ENCODE measurements around the gene B4GALT1. TPM values are rescaled to one million over a fixed set of nuclear protein-coding genes. Genes with fewer than 3 reads are reported as not detected.

Gene B4GALT1
- total and polyA plus RNA-seq, 2 donors (not counting 3 experiments of a cell fraction or from before 2014, with no cell fraction given), result 61.4 to 66.5 TPM

- no peaks in the 10 kb centered on the region for H3K9me1 ChIP-seq (replicated peaks; ENCODE audit: control insufficient read depth, extremely low read depth, insufficient read depth, low read length)
- no peak overlapping the region for H3K9ac ChIP-seq (replicated peaks; ENCODE audit: extremely low read depth, insufficient read depth, low read length)
- DNase-seq (ENCODE audit: low read depth, low spot score) (no peak), FAIRE-seq (no peak)
- no peak overlapping the region for H3K27ac ChIP-seq (ENCODE audit: insufficient read depth, low read depth, low read length)
- no peaks in the 10 kb centered on the region for H3K4me1 ChIP-seq (ENCODE audit: control insufficient read depth, extremely low read depth, insufficient read depth, low read length)
- CTCF ChIA-PET, result interaction anchor here (1.0 to 1.7 kb wide), 3 partner anchors 30 to 111 kb away, joined by 3 to 4 read pairs (median 3); partner anchors contain the start of gene SMU1
- POLR2A ChIA-PET, result no interaction called here
- BruUV-seq (replicated peaks), result no TSS peak
- H2AFZ ChIP-seq (ENCODE audit: low read depth, low read length), result no peak overlapping the region
- no peaks in the 10 kb centered on the region for H3K79me2 ChIP-seq (ENCODE audit: control insufficient read depth, insufficient read depth, low read length)
- no peaks in the 10 kb centered on the region for H3K9me3 ChIP-seq (replicated peaks; ENCODE audit: control insufficient read depth, insufficient read depth, low read length)
- H3K27me3 ChIP-seq (ENCODE audit: control insufficient read depth in 2 of 2, insufficient read depth in 2 of 2, low read length in 2 of 2), result peaks cover 9 to 16% of the 10 kb centered on the region in 2 experiments
- H3K4me3 ChIP-seq (replicated peaks in 1 of 3; ENCODE audit: insufficient read depth in 1 of 3, low read depth in 1 of 3, low read length in 3 of 3), result no peak overlapping the region
- dilution Hi-C loops (cut with MboI; ENCODE audit: extremely low pct_ligation_motif_present, low sequenced_read_pairs), result no loop called here
- TF ChIP-seq JUN (IDR thresholded peaks at IDR 0.05; ENCODE audit: borderline replicate concordance, insufficient read depth, insufficient read length, low read depth), result no peak
- no peak for TF ChIP-seq EZH2 (IDR thresholded peaks at IDR 0.05; ENCODE audit: borderline replicate concordance, low read depth, low read length, severe bottlenecking)
- H3K36me3 ChIP-seq (ENCODE audit: control insufficient read depth in 2 of 2, extremely low read depth in 1 of 2, insufficient read depth in 2 of 2, low read length in 2 of 2), result no peaks in the 10 kb centered on the region
- intact Hi-C loops (cut with micrococcal nuclease), result no loop called here
- H4K20me1 ChIP-seq (replicated peaks; ENCODE audit: control insufficient read depth, extremely low read depth, insufficient read depth, low read length), result no peaks in the 10 kb centered on the region
- H3K4me2 ChIP-seq (ENCODE audit: insufficient read depth, low read length), result no peak overlapping the region
Measured at GRCh38 chr9:33187519-33188218, 20.5 kb upstream of the B4GALT1 start.

- FAIRE-seq, result no peak
- Histone ChIP-seq H4K20me1 (replicated peaks; ENCODE audit: control insufficient read depth, extremely low read depth, insufficient read depth, low read length) (no peaks in the 10 kb centered on the region), H3K9me3 (replicated peaks; ENCODE audit: control insufficient read depth, insufficient read depth, low read length) (no peaks in the 10 kb centered on the region), H3K9me1 (replicated peaks; ENCODE audit: control insufficient read depth, extremely low read depth, insufficient read depth, low read length) (no peaks in the 10 kb centered on the region), H3K4me3 (replicated peaks in 1 of 3; ENCODE audit: insufficient read depth in 1 of 3, low read depth in 1 of 3, low read length in 3 of 3) (no peak overlapping the region), H3K4me2 (ENCODE audit: insufficient read depth, low read length) (no peak overlapping the region), H3K9ac (replicated peaks; ENCODE audit: extremely low read depth, insufficient read depth, low read length) (no peak overlapping the region), H3K36me3 (ENCODE audit: control insufficient read depth in 2 of 2, extremely low read depth in 1 of 2, insufficient read depth in 2 of 2, low read length in 2 of 2) (no peaks in the 10 kb centered on the region), H3K79me2 (ENCODE audit: control insufficient read depth, insufficient read depth, low read length) (no peaks in the 10 kb centered on the region), H3K4me1 (ENCODE audit: control insufficient read depth, extremely low read depth, insufficient read depth, low read length) (no peaks in the 10 kb centered on the region), H3K27me3 (ENCODE audit: control insufficient read depth in 2 of 2, insufficient read depth in 2 of 2, low read length in 2 of 2) (peaks cover 9 to 15% of the 10 kb centered on the region in 2 experiments), H2AFZ (ENCODE audit: low read depth, low read length) (no peak overlapping the region), H3K27ac (ENCODE audit: insufficient read depth, low read depth, low read length) (no peak overlapping the region)
- TF ChIP-seq POLR2A (IDR thresholded peaks at IDR 0.05; ENCODE audit: low read depth, low read length), result no peak
- TF ChIP-seq MAX (IDR thresholded peaks at IDR 0.05; ENCODE audit: insufficient read depth, insufficient read length), result no peak
- no peak for TF ChIP-seq EZH2 (IDR thresholded peaks at IDR 0.05; ENCODE audit: borderline replicate concordance, low read depth, low read length, severe bottlenecking)
- TF ChIP-seq CTCF (IDR thresholded peaks at IDR 0.05; ENCODE audit: extremely low read depth in 1 of 2, insufficient read depth in 1 of 2, low read depth in 1 of 2, low read length in 2 of 2), result no peak
- no peak for TF ChIP-seq POLR2AphosphoS5 (IDR thresholded peaks at IDR 0.05; ENCODE audit: insufficient read depth, low read depth, low read length)
- no peak for TF ChIP-seq MYC (IDR thresholded peaks at IDR 0.05; ENCODE audit: low read depth, low read length)
- TF ChIP-seq FOS (IDR thresholded peaks at IDR 0.05; ENCODE audit: borderline replicate concordance, insufficient read depth, low read length), result no peak
- no peak for TF ChIP-seq GATA2 (IDR thresholded peaks at IDR 0.05; ENCODE audit: insufficient read depth, insufficient read length, low read depth, low read length)
- no peak for TF ChIP-seq JUN (IDR thresholded peaks at IDR 0.05; ENCODE audit: borderline replicate concordance, insufficient read depth, insufficient read length, low read depth)
- no TSS peak for BruUV-seq (replicated peaks)
- DNase-seq (ENCODE audit: low read depth, low spot score), result peak; percentile 26
- POLR2A ChIA-PET, result interaction anchor here (0.6 kb wide), 1 partner anchor 162 kb away, joined by 4 read pairs; the partner anchor contains the start of gene DNAJA1
- intact Hi-C loops (cut with micrococcal nuclease), result no loop called here
- CTCF ChIA-PET, result interaction anchor here (0.9 to 1.4 kb wide), 2 partner anchors 31 to 58 kb away, joined by 3 to 4 read pairs; no protein-coding TSS in a partner anchor
- dilution Hi-C loops (cut with MboI; ENCODE audit: extremely low pct_ligation_motif_present, low sequenced_read_pairs), result no loop called here
Measured at GRCh38 chr9:33186457-33187168, 19.5 kb upstream of the B4GALT1 start.

All from endothelial cell of umbilical vein (primary cell).